HG03066 (cell line): Measurements from ENCODE around the gene TRIM2.

Experiments used
- ATAC-seq: cut with Tn5 transposase; IDR thresholded peaks from one replicate; pipeline ENCODE4 v1.9.1; 2021; ENCODE audit warnings: low read depth; ENCODE audit not compliant: unreplicated experiment

The TRIM2 gene

GRCh38 chr4:153366486-153366885 is 162.2 kb downstream of the TRIM2 start:
- no peak for ATAC-seq

GRCh38 chr4:153367092-153367491 is 162.8 kb downstream of the TRIM2 start:
- no peak for ATAC-seq

- ATAC-seq = no peak
Measured at GRCh38 chr4:153369021-153369420, 164.8 kb downstream of the TRIM2 start.

DNA sequence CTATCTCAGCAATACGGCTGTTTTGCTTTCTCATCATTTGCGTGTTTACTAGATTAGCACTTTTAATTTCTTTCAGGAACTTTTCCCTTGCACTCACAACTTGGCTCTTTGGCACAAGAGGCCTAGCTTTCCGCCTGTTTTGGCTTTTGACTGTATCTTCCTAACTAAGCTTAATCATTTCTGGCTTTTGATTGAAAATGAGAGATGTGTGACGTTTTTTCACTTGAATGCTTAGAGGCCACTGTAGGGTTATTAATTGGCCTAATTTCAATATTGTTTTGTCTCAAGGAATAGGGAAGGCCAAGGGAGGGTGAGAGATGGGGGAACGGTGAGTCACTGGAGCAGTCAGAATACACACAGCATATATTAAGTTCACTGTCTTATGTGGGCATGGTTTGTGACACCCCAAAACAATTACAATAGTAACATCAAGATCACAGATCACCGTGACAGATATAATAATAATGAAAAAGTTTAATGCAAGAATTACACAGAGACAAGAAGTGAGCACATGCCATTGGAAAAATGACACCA is 167.5 kb downstream of the TRIM2 start:
- no peak for ATAC-seq

GRCh38 chr4:153372967-153373562 is 168.8 kb downstream of the TRIM2 start:
- ATAC-seq = no peak

GRCh38 chr4:153374442-153374841 is 170.2 kb downstream of the TRIM2 start:
- ATAC-seq = no peak

GRCh38 chr4:153375303-153375702 is 171.1 kb downstream of the TRIM2 start:
- ATAC-seq = no peak

GRCh38 chr4:153383131-153383530 is 178.9 kb downstream of the TRIM2 start:
- ATAC-seq = no peak

DNA sequence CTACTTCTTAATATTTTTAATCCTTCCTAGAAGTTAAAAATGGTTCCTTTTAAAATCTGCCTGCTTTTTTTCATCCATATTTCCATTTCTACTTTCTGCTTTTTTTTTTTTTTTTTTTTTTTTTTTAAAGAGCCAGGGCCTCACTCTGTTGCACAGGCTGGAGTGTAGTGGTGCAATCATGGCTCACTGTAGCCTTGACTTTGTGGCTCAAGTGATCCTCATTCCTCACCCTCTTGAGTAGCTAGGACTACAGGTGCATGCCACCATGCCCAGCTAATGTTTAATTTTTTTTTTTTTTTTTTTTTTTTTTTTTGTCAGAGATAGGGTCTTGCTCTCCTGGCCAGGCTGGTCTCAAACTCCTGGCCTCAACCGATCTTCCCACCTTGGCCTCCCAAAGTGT is 179.9 kb downstream of the TRIM2 start:
- ATAC-seq = no peak

GRCh38 chr4:153385784-153386183 is 181.5 kb downstream of the TRIM2 start:
- no peak for ATAC-seq

GRCh38 chr4:153387981-153388380 is 183.7 kb downstream of the TRIM2 start:
- ATAC-seq = no peak
